ENCODE data around the gene EXOC6B.

The EXOC6B gene

GRCh38 chr2:72841462-72842125 lies 15.8 kb upstream of the EXOC6B start:
- Histone ChIP-seq H3K27me3 (ENCODE audit: insufficient read depth, low read length, poor library complexity) (no peaks in the 10 kb centered on the region), H3K9me3 (ENCODE audit: insufficient read depth, low read length, severe bottlenecking) (no peaks in the 10 kb centered on the region)
- no peak for TF ChIP-seq EZH2 (IDR thresholded peaks at IDR 0.05; ENCODE audit: borderline replicate concordance, low read depth, low read length, severe bottlenecking)
- TF ChIP-seq, protein P1, sequence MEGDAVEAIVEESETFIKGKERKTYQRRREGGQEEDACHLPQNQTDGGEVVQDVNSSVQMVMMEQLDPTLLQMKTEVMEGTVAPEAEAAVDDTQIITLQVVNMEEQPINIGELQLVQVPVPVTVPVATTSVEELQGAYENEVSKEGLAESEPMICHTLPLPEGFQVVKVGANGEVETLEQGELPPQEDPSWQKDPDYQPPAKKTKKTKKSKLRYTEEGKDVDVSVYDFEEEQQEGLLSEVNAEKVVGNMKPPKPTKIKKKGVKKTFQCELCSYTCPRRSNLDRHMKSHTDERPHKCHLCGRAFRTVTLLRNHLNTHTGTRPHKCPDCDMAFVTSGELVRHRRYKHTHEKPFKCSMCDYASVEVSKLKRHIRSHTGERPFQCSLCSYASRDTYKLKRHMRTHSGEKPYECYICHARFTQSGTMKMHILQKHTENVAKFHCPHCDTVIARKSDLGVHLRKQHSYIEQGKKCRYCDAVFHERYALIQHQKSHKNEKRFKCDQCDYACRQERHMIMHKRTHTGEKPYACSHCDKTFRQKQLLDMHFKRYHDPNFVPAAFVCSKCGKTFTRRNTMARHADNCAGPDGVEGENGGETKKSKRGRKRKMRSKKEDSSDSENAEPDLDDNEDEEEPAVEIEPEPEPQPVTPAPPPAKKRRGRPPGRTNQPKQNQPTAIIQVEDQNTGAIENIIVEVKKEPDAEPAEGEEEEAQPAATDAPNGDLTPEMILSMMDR (IDR thresholded peaks at IDR 0.05; ENCODE audit: borderline replicate concordance, extremely low read depth, low read length, poor library complexity, severe bottlenecking), result no peak

DNA sequence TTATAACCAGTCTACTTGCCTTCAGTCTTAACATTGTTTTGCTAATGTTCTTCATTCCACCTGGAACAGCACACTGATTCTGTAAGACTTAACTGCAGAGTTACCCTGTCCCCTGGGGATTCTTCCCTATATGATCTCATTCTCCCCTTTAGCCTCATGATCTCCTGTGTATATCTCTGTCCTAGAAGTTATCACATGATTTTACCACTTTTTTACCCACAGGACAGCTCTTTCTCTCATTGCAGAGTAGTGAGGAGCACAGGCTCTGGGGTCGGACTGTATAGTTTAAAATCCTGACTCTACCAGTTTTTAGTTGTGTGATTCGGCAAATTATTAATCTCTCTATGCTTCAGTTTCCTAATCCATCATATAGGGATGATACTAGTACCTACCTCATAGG lies 14.2 kb upstream of the EXOC6B start:
- Histone ChIP-seq H3K79me2 (ENCODE audit: insufficient read depth, low read length) (no peaks in the 10 kb centered on the region), H4K20me1 (ENCODE audit: insufficient read depth, low read length) (no peaks in the 10 kb centered on the region), H3K4me3 (ENCODE audit: low read depth in 1 of 2, low read length in 2 of 2) (no peak overlapping the region), H3K27me3 (ENCODE audit: insufficient read depth, low read length, poor library complexity) (peaks cover 4% of the 10 kb centered on the region), H2AFZ (ENCODE audit: low read depth, low read length) (no peak overlapping the region), H3K4me2 (ENCODE audit: insufficient read depth, low read length) (no peak overlapping the region), H3K9ac (ENCODE audit: low read depth, low read length) (no peak overlapping the region), H3K9me3 (ENCODE audit: insufficient read depth, low read length, severe bottlenecking) (no peaks in the 10 kb centered on the region), H3K36me3 (ENCODE audit: insufficient read depth, low read length) (no peaks in the 10 kb centered on the region), H3K4me1 (ENCODE audit: insufficient read depth, low read length) (no peaks in the 10 kb centered on the region), H3K27ac (ENCODE audit: low read length) (no peak overlapping the region)
- no peak for ATAC-seq (ENCODE audit: insufficient read depth, low read depth)
- TF ChIP-seq, protein P1 (IDR thresholded peaks at IDR 0.05; ENCODE audit: borderline replicate concordance, extremely low read depth, low read length, poor library complexity, severe bottlenecking), result no peak
- no peak for TF ChIP-seq EZH2 (IDR thresholded peaks at IDR 0.05; ENCODE audit: borderline replicate concordance, low read depth, low read length, severe bottlenecking)
- no peak for DNase-seq

More at GRCh38 chr2:72841462-72842125, 15.8 kb upstream of the EXOC6B start:
- no peaks in the 10 kb centered on the region for H3K4me1 ChIP-seq (ENCODE audit: insufficient read depth, low read length)
- no peaks in the 10 kb centered on the region for H4K20me1 ChIP-seq (ENCODE audit: insufficient read depth, low read length)
- DNase-seq (no peak), ATAC-seq (ENCODE audit: insufficient read depth, low read depth) (no peak)
- no peaks in the 10 kb centered on the region for H3K36me3 ChIP-seq (ENCODE audit: insufficient read depth, low read length)
- H3K27ac ChIP-seq (ENCODE audit: low read length), result no peak overlapping the region
- no peak overlapping the region for H3K9ac ChIP-seq (ENCODE audit: low read depth, low read length)
- H3K4me2 ChIP-seq (ENCODE audit: insufficient read depth, low read length), result no peak overlapping the region
- H2AFZ ChIP-seq (ENCODE audit: low read depth, low read length), result no peak overlapping the region
- H3K4me3 ChIP-seq (ENCODE audit: low read depth in 1 of 2, low read length in 2 of 2), result no peak overlapping the region
- no peaks in the 10 kb centered on the region for H3K79me2 ChIP-seq (ENCODE audit: insufficient read depth, low read length)

DNA sequence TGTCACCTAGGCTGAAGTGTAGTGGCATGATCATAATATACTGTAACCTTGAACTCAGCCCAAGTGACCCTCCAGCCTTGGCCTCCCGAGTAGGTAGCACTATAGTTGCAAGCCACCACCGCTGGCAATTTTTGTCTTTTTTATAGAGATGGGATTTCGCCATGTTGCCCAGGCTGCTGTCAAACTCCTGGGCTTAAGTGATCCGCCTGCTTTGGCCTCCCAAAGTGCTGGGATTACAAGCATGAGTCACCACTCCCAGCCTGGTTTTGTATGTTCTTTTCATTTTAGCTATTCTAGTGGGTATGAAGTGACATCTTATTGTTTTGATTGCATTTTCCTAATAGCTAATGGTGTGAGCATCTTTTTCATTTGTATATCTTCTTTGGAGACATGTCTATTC lies 11.3 kb upstream of the EXOC6B start:
- no peak overlapping the region for H3K4me2 ChIP-seq (ENCODE audit: insufficient read depth, low read length)
- DNase-seq (no peak), ATAC-seq (ENCODE audit: insufficient read depth, low read depth) (no peak)
- H3K36me3 ChIP-seq (ENCODE audit: insufficient read depth, low read length), result no peaks in the 10 kb centered on the region
- no peaks in the 10 kb centered on the region for H3K79me2 ChIP-seq (ENCODE audit: insufficient read depth, low read length)
- no peaks in the 10 kb centered on the region for H3K9me3 ChIP-seq (ENCODE audit: insufficient read depth, low read length, severe bottlenecking)
- H3K4me3 ChIP-seq (ENCODE audit: low read depth in 1 of 2, low read length in 2 of 2), result no peak overlapping the region
- TF ChIP-seq, protein P1 (IDR thresholded peaks at IDR 0.05; ENCODE audit: borderline replicate concordance, extremely low read depth, low read length, poor library complexity, severe bottlenecking), result no peak
- no peak for TF ChIP-seq EZH2 (IDR thresholded peaks at IDR 0.05; ENCODE audit: borderline replicate concordance, low read depth, low read length, severe bottlenecking)
- no peak overlapping the region for H3K27ac ChIP-seq (ENCODE audit: low read length)
- no peak overlapping the region for H2AFZ ChIP-seq (ENCODE audit: low read depth, low read length)
- no peak overlapping the region for H3K9ac ChIP-seq (ENCODE audit: low read depth, low read length)
- H3K4me1 ChIP-seq (ENCODE audit: insufficient read depth, low read length), result no peaks in the 10 kb centered on the region
- H4K20me1 ChIP-seq (ENCODE audit: insufficient read depth, low read length), result no peaks in the 10 kb centered on the region
- peaks cover 15% of the 10 kb centered on the region for H3K27me3 ChIP-seq (ENCODE audit: insufficient read depth, low read length, poor library complexity)
